ENCODE measurements around the gene SLBP.
A peak's percentile ranks its signal among the peaks of the same experiment; 100 is the strongest.
"Not testable (repeated sequence)": the region's sequence is repeated elsewhere in the genome, so short reads cannot be mapped to it uniquely, and the experiment has no call there.

The SLBP gene

DNA sequence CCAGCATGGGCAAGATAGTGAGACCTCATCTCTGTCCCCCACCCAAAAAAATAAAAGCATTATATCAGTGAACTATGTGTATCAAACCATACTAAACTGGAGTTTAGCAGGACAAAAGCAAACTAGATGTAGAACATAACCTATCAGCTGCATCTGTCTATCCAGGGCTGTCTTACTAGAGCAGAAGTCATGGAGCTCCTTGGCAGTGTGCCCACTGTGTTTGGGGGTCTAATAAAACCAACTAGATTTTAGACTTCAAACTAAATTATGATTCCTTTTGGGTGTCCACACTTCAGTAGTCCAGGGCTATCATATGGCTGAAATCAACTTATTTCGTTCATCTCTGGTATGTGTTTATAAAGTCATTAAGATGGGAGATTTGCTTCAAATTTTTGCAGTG lies 8.3 kb downstream of the SLBP start:
- Histone ChIP-seq H3K4me2 (ENCODE audit: low read length) (no peak overlapping the region), H3K9ac (ENCODE audit: low read length) (no peak overlapping the region), H3K27me3 (ENCODE audit: low read depth, low read length) (no peaks in the 10 kb centered on the region), H3K27ac (ENCODE audit: low read length) (no peak overlapping the region), H3K36me3 (replicated peaks; ENCODE audit: low read depth, low read length) (peaks cover 68% of the 10 kb centered on the region), H3K4me3 (ENCODE audit: low read length) (no peak overlapping the region), H3K79me2 (ENCODE audit: low read length) (peaks cover 97% of the 10 kb centered on the region), H3K4me1 (ENCODE audit: low read length) (peaks cover 4% of the 10 kb centered on the region; the same call in 1 of the 2 replicates), H3K9me3 (ENCODE audit: insufficient read depth, low read length) (no peaks in the 10 kb centered on the region), H4K20me1 (ENCODE audit: insufficient read depth, low read length) (peaks cover 90% of the 10 kb centered on the region), H2AFZ (ENCODE audit: low read depth, low read length) (no peak overlapping the region)
- TF ChIP-seq CTCF (IDR thresholded peaks at IDR 0.05; ENCODE audit: low read depth, low read length) (no peak), EZH2phosphoT487 (IDR thresholded peaks at IDR 0.05; ENCODE audit: low read depth) (no peak)

- Histone ChIP-seq H3K36me3 (replicated peaks; ENCODE audit: low read depth, low read length) (peaks cover 69% of the 10 kb centered on the region), H3K79me2 (ENCODE audit: low read length) (peaks cover 87% of the 10 kb centered on the region), H4K20me1 (ENCODE audit: insufficient read depth, low read length) (peaks cover 76% of the 10 kb centered on the region)
- not testable (repeated sequence) for H3K4me2 ChIP-seq (ENCODE audit: low read length); H3K27ac ChIP-seq (ENCODE audit: low read length); H3K27me3 ChIP-seq (ENCODE audit: low read depth, low read length); H2AFZ ChIP-seq (ENCODE audit: low read depth, low read length); H3K9ac ChIP-seq (ENCODE audit: low read length); H3K9me3 ChIP-seq (ENCODE audit: insufficient read depth, low read length); H3K4me3 ChIP-seq (ENCODE audit: low read length); H3K4me1 ChIP-seq (ENCODE audit: low read length)
Observed at GRCh38 chr4:1701671-1702070, 10.4 kb downstream of the SLBP start.

- H3K9me3 ChIP-seq (ENCODE audit: insufficient read depth, low read length), result no peaks in the 10 kb centered on the region
- H3K4me1 ChIP-seq (ENCODE audit: low read length), result no peaks in the 10 kb centered on the region
- TF ChIP-seq EZH2phosphoT487 (IDR thresholded peaks at IDR 0.05; ENCODE audit: low read depth) (no peak), CTCF (IDR thresholded peaks at IDR 0.05; ENCODE audit: low read depth, low read length) (no peak)
- H3K4me3 ChIP-seq (ENCODE audit: low read length), result no peak overlapping the region
- H3K27ac ChIP-seq (ENCODE audit: low read length), result no peak overlapping the region
- peaks cover 41% of the 10 kb centered on the region for H3K79me2 ChIP-seq (ENCODE audit: low read length)
- H3K4me2 ChIP-seq (ENCODE audit: low read length), result no peak overlapping the region
- no peaks in the 10 kb centered on the region for H3K27me3 ChIP-seq (ENCODE audit: low read depth, low read length)
- peaks cover 71% of the 10 kb centered on the region for H3K36me3 ChIP-seq (replicated peaks; ENCODE audit: low read depth, low read length)
- peaks cover 54% of the 10 kb centered on the region for H4K20me1 ChIP-seq (ENCODE audit: insufficient read depth, low read length)
- no peak overlapping the region for H2AFZ ChIP-seq (ENCODE audit: low read depth, low read length)
- H3K9ac ChIP-seq (ENCODE audit: low read length), result no peak overlapping the region
Observed at GRCh38 chr4:1695913-1696312, 16.2 kb downstream of the SLBP start.

- Histone ChIP-seq H3K9me3 (ENCODE audit: insufficient read depth, low read length) (no peaks in the 10 kb centered on the region), H3K9ac (ENCODE audit: low read length) (no peak overlapping the region), H2AFZ (ENCODE audit: low read depth, low read length) (no peak overlapping the region), H3K27me3 (ENCODE audit: low read depth, low read length) (no peaks in the 10 kb centered on the region), H3K79me2 (ENCODE audit: low read length) (peaks cover 18% of the 10 kb centered on the region), H3K27ac (ENCODE audit: low read length) (no peak overlapping the region), H4K20me1 (ENCODE audit: insufficient read depth, low read length) (peaks cover 38% of the 10 kb centered on the region), H3K36me3 (replicated peaks; ENCODE audit: low read depth, low read length) (peaks cover 60% of the 10 kb centered on the region), H3K4me1 (ENCODE audit: low read length) (no peaks in the 10 kb centered on the region), H3K4me2 (ENCODE audit: low read length) (no peak overlapping the region), H3K4me3 (ENCODE audit: low read length) (no peak overlapping the region)
- peak; percentile 87 for TF ChIP-seq CTCF (IDR thresholded peaks at IDR 0.05; ENCODE audit: low read depth, low read length)
- TF ChIP-seq EZH2phosphoT487 (IDR thresholded peaks at IDR 0.05; ENCODE audit: low read depth), result no peak
Observed at GRCh38 chr4:1693131-1693896, 18.8 kb downstream of the SLBP start.

All from OCI-LY3 (cell line).